ENCODE results near the gene NEUROD1. TPM values are rescaled to one million over a fixed set of nuclear protein-coding genes. Genes with fewer than 3 reads are reported as not detected.

The NEUROD1 gene
- total RNA-seq, 1 donor from 2014 or later = not detected

DNA sequence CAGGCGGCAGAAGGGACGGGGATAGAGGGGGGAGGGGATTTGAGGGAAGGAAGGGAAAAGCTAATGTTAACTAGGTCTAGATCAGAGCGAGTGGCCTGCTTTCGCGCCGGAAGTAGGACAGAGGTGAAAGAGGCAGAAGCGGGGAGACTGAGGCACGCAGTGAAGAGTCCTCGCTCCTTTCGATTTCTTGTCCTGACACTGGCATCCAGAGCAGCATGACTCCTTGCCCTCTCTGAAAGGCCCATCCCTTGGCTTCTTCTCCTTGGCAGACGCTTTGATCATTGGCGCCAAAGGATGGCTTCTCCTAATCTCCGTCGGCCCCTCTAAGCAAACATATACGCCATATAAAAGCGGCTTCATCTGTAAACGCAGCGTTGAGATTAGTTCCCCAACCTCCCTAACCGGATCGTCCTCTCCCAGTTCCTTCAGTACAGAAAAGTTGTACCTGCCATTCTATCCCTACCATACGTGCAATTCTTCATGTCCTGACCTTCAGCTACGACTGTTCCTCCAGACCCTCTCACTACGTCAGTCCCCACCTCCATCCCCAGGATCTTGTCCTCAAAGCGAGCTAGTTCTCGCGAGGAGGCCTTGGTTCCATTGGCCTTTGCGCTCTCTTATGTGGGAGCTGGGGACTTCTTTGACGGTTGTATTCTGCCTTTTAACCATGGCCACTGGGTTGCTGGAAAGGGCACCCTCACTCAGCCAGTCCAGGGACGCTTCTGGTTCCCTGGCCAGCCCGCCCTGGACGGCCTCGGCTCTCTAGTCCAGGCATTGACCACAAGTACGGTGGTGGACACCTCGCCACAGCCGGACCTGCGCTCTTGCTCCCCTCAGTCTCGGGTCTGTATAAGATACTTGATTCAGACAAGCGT lies 857 bp upstream of the NEUROD1 start:
- DNase-seq (ENCODE audit: low read depth in 2 of 2) = no peak

- DNase-seq (ENCODE audit: low read depth in 2 of 2) = no peak
These were observed 755 bp downstream of the NEUROD1 start for GRCh38 chr2:181679544-181679979.

DNA sequence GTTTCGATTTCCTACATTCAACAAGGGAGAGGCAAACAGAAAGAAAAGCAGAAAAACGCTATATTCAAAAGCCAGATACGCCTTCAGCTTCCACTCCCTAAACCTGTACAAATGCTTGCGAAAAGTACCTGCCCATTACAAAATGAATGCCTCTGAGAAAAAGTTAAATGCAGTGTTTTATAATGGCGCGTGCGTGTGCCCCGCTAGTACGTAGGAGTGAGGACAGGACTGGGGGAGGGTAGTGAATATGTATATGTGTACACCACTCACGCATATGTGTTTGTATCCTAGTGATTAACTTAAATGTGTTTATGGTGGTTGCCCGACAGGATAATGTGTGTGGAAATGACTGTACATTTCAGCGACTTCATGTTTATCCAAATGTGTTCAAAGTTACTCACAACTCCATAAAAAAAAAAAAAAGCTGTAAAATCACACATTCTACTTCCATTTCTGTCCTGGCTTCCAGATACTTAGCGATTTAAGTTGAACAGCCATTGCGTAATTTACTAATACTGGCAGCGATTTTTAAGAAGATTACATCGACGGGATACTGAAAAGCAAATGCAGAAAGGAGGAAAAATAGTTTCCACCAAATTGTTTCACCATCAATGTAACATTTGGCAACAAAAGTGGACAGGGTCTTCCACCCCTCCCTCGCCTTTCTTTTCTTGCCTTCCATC lies 1.3 kb downstream of the NEUROD1 start:
- no peak for DNase-seq (ENCODE audit: low read depth in 2 of 2)

DNA sequence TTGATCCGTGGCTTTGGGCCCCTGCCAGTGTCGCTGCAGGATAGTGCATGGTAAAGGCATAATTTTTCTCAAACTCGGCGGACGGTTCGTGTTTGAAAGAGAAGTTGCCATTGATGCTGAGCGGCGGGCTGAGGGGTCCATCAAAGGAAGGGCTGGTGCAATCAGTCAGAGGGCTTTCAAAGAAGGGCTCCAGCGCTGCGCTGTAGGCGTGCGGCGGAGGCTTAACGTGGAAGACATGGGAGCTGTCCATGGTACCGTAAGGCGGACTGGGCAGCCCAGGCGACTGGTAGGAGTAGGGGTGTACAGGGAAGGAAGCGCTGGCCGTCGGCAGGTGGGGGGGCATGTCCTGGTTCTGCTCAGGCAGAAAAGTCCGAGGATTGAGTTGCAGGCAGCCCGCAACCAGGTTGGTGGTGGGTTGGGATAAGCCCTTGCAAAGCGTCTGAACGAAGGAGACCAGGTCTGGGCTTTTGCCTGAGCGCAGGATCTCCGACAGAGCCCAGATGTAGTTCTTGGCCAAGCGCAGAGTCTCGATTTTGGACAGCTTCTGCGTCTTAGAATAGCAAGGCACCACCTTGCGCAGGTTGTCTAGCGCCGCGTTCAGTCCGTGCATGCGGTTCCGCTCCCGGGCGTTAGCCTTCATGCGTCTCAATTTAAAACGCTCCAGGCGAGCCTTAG lies 2.3 kb downstream of the NEUROD1 start:
- peak; percentile 40 to 78 for DNase-seq (ENCODE audit: low read depth in 2 of 2)

GRCh38 chr2:181675254-181675653 lies 5.1 kb downstream of the NEUROD1 start:
- DNase-seq (ENCODE audit: low read depth in 2 of 2) = no peak

GRCh38 chr2:181674461-181674860 lies 5.9 kb downstream of the NEUROD1 start:
- DNase-seq (ENCODE audit: low read depth in 2 of 2) = no peak

DNA sequence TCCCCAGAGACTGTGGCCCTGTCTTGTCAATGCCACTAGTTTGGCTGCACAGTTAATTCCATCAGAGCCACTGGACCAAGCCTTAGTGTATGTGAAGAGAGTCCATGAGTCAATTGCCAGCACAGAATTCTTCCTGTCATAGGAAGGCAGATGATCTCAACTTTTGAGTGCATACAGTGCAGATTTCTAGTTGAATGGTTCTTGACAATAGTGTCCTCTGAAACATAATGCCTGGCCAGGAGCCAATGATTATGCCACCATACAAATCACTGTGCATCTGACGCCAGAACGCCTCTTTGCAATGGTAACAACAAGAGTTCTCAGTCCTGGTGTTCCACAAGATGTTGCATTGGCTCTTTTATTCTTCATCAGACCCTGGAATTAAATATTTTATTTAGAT lies 7.1 kb downstream of the NEUROD1 start:
- DNase-seq (ENCODE audit: low read depth in 2 of 2) = peak in 1 of 2 donors; percentile 13

- DNase-seq (ENCODE audit: low read depth in 2 of 2) = no peak
These were observed 7.9 kb downstream of the NEUROD1 start for GRCh38 chr2:181672255-181673008.

- DNase-seq (ENCODE audit: low read depth in 2 of 2) = no peak
These were observed 9.7 kb downstream of the NEUROD1 start for GRCh38 chr2:181670632-181671031.

- DNase-seq (ENCODE audit: low read depth in 2 of 2) = no peak
These were observed 13.1 kb downstream of the NEUROD1 start for GRCh38 chr2:181667234-181667633.

GRCh38 chr2:181662287-181662686 lies 18.0 kb downstream of the NEUROD1 start:
- no peak for DNase-seq (ENCODE audit: low read depth in 2 of 2)

DNA sequence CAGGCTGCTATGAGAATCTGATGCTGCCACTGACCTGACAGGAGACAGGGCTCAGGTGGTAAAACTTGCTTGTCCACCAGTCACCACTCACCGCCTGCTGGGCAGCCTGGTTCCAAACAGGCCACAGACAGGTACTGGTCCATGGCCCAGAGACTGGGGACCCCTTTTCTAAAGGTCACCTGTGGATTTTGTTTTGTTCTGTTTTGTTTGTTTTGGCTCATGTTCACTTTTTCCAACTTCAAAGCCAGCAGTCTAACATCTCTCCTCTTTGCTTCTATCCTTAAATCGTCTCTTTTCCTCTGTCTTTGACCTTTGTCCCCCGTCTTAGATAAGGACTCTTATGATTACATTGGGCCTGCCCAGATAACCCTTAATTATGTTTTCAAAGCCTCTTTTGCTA lies 20.1 kb downstream of the NEUROD1 start:
- no peak for DNase-seq (ENCODE audit: low read depth in 2 of 2)

- no peak for DNase-seq (ENCODE audit: low read depth in 2 of 2)
These were observed 21.9 kb downstream of the NEUROD1 start for GRCh38 chr2:181658444-181658843.

DNA sequence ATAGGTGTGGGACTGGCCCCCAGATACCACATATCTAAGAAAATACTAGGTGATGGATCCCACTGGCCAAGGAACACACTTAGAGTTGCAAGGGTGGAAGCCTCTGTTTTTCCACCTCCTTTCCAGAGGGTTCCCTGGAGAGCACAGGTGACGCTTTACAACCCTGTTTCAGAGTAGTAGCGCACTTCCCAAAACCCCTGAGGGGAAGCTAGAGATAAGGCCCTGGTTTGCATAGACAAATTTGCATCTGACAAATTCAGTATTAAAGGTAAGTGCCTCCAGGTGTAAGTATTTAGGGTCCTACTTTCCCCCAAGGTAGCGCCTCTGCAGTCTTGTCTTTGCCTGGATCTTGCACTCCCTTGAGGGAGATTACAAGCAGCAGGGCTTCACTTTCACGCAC lies 22.9 kb downstream of the NEUROD1 start:
- no peak for DNase-seq (ENCODE audit: low read depth in 2 of 2)

GRCh38 chr2:181656450-181657291 lies 23.6 kb downstream of the NEUROD1 start, which contains the start of gene CERKL:
CERKL (minus strand) TSS chr2:181657105; CDS start chr2:181657006, 99 bp downstream.
- DNase-seq (ENCODE audit: low read depth in 2 of 2) = no peak

GRCh38 chr2:181655519-181655918 lies 24.8 kb downstream of the NEUROD1 start:
- no peak for DNase-seq (ENCODE audit: low read depth in 2 of 2)

GRCh38 chr2:181649436-181649979 lies 30.8 kb downstream of the NEUROD1 start:
- no peak for DNase-seq (ENCODE audit: low read depth in 2 of 2)

GRCh38 chr2:181648478-181649155 lies 31.7 kb downstream of the NEUROD1 start:
- no peak for DNase-seq (ENCODE audit: low read depth in 2 of 2)

DNA sequence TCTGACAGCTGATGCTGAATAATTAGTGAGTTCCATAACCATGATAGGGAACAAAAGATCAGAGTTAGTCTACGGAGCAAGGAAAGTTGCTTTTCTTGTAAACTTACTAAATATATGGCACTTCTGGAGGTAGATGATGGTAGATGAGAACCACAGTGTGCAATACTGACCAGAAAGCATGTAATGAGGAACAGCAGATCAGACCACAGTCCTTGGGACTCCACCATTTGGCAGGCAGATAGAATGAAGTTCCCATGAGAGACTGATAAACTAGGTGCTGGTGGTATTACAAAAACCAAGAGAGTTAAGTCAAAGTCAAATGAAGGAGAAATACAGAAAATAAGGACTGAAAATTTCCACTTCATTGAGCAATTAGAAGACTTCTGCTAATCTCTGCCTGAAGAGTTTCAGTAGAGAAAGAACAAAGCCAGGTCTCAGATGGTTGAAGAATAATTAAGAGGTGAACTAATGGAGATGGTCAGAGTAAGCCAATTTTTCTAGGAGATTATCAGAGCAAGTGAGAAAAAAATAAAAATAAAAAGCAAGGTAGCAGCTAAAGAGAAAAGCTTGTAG lies 33.8 kb downstream of the NEUROD1 start:
- no peak for DNase-seq (ENCODE audit: low read depth in 2 of 2)
